Smooth muscle cell (in vitro differentiated cells): ENCODE results near the gene PTCD3. TPM values are rescaled to one million over a fixed set of nuclear protein-coding genes. Genes with fewer than 3 reads are reported as not detected.

Experiments used
- DNase-seq: peaks from one replicate; lab custom pipeline; 2025; ENCODE audit not compliant: unreplicated experiment; lab: John Stamatoyannopoulos, UW
- H2AFZ ChIP-seq: fragments of 200-600 bp; sonication (generic); 2 replicates; pipeline ENCODE4 v1.6.0; 2016; ENCODE audit warnings: antibody characterized with exemption, low read depth, mild to moderate bottlenecking
- H3F3A ChIP-seq: fragments of 200-600 bp; sonication (generic); 2 replicates; pipeline ENCODE4 v1.6.0; 2017; ENCODE audit warnings: antibody characterized with exemption, low read depth
- H3K27ac ChIP-seq: fragments of 200-600 bp; sonication (generic); 2 replicates; pipeline ENCODE4 v1.5.1; 2016; ENCODE audit warnings: low read depth, mild to moderate bottlenecking
- H3K27me3 ChIP-seq: fragments of 200-600 bp; sonication (generic); 2 replicates; pipeline ENCODE4 v1.6.1; 2016; ENCODE audit warnings: low read depth, mild to moderate bottlenecking
- H3K36me3 ChIP-seq: fragments of 200-600 bp; sonication (generic); 2 replicates; pipeline ENCODE4 v1.5.1; 2016; ENCODE audit warnings: low read depth
- H3K4me1 ChIP-seq: fragments of 200-600 bp; sonication (generic); 2 replicates; pipeline ENCODE4 v1.5.1; 2016; ENCODE audit warnings: low read depth
- H3K4me2 ChIP-seq: fragments of 200-600 bp; sonication (generic); 2 replicates; pipeline ENCODE4 v1.6.0; 2016; ENCODE audit warnings: mild to moderate bottlenecking
- H3K4me3 ChIP-seq: fragments of 200-600 bp; sonication (generic); 2 replicates; pipeline ENCODE4 v1.5.1; 2016; ENCODE audit warnings: mild to moderate bottlenecking
- H3K79me2 ChIP-seq: fragments of 200-600 bp; sonication (generic); 2 replicates; pipeline ENCODE4 v1.6.0; 2016; ENCODE audit warnings: low read depth, mild to moderate bottlenecking
- H3K9ac ChIP-seq: fragments of 200-600 bp; sonication (generic); 2 replicates; pipeline ENCODE4 v1.6.0; 2016; ENCODE audit warnings: low read depth
- H3K9me3 ChIP-seq: fragments of 200-600 bp; sonication (generic); replicated peaks from 2 replicates; pipeline ENCODE4 v1.5.1; 2016; ENCODE audit warnings: low read depth
- H4K20me1 ChIP-seq: fragments of 200-600 bp; sonication (generic); 2 replicates; pipeline ENCODE4 v1.6.0; 2016; ENCODE audit warnings: low read depth
- WGBS: methylation state at CpG from one replicate; pipeline ENCODE4 v1.1.7; 2016; ENCODE audit warnings: low lambda C conversion rate; 5-methylcytosine and 5-hydroxymethylcytosine counted together
- polyA plus RNA-seq: library from polyadenylated mRNA; unstranded; fragments of >200 nt; fragmentation: Nextera tagmentation; extraction: Ambion mirVana; gene quantifications from 2 replicates; pipeline ENCODE4 v1.2.1, GENCODE V29; 2016
- total RNA-seq: library from RNA; depleted of rRNA; stranded (reverse); fragments of >200 nt; gene quantifications from 2 replicates; pipeline ENCODE4 v1.2.3, GENCODE V29; 2014
- TF ChIP-seq, protein P1 (sequence below): fragments of 200-600 bp; sonication (generic); IDR thresholded peaks from 2 replicates; pipeline ENCODE4 v1.5.1; 2017; ENCODE audit warnings: borderline replicate concordance, mild to moderate bottlenecking, antibody characterized with exemption; ENCODE audit not compliant: insufficient read depth, poor library complexity, severe bottlenecking

PTCD3 gene
- total and polyA plus RNA-seq, 2 experiments from 2014 or later: 42.2 to 78.7 TPM

DNA sequence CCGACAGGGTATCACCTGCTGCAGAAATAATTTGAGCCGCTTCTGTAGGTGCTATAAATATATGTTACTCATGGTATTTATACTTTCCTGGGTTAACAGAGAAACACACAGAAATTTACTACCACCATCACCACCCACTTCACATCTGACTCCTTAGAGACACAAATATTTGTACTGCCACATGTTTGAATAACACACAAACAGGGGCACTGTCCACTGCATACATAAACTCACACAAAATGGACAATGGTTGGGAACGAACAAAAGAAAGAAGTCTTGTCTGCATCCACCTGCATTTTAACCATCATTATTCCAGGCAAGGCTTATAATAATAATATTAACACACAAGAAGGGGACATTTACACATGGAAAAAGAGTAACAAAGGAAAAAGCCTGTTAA is 65.3 kb downstream of the PTCD3 start:
- WGBS: 97% methylated on average over 3 of the region's 3 CpGs
- Histone ChIP-seq H3K9me3 (no peaks in the 10 kb centered on the region), H3K4me3 (no peak overlapping the region), H2AFZ (no peak overlapping the region), H3K27ac (no peak overlapping the region), H3K79me2 (peaks cover 7% of the 10 kb centered on the region), H3K27me3 (no peaks in the 10 kb centered on the region), H3K4me2 (no peak overlapping the region), H3K9ac (no peak overlapping the region), H3F3A (no peaks in the 10 kb centered on the region), H3K4me1 (no peaks in the 10 kb centered on the region), H4K20me1 (peaks cover 9% of the 10 kb centered on the region), H3K36me3 (no peaks in the 10 kb centered on the region)
- TF ChIP-seq, protein P1, sequence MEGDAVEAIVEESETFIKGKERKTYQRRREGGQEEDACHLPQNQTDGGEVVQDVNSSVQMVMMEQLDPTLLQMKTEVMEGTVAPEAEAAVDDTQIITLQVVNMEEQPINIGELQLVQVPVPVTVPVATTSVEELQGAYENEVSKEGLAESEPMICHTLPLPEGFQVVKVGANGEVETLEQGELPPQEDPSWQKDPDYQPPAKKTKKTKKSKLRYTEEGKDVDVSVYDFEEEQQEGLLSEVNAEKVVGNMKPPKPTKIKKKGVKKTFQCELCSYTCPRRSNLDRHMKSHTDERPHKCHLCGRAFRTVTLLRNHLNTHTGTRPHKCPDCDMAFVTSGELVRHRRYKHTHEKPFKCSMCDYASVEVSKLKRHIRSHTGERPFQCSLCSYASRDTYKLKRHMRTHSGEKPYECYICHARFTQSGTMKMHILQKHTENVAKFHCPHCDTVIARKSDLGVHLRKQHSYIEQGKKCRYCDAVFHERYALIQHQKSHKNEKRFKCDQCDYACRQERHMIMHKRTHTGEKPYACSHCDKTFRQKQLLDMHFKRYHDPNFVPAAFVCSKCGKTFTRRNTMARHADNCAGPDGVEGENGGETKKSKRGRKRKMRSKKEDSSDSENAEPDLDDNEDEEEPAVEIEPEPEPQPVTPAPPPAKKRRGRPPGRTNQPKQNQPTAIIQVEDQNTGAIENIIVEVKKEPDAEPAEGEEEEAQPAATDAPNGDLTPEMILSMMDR: no peak
- no peak for DNase-seq

- Histone ChIP-seq H3K27ac (no peak overlapping the region), H3F3A (no peaks in the 10 kb centered on the region), H2AFZ (no peak overlapping the region), H3K27me3 (no peaks in the 10 kb centered on the region), H3K9ac (no peak overlapping the region), H3K4me2 (no peak overlapping the region), H3K9me3 (no peaks in the 10 kb centered on the region), H3K4me3 (no peak overlapping the region), H3K36me3 (peaks cover 3% of the 10 kb centered on the region), H4K20me1 (peaks cover 16% of the 10 kb centered on the region), H3K79me2 (peaks cover 7% of the 10 kb centered on the region), H3K4me1 (no peaks in the 10 kb centered on the region)
- WGBS: 82% methylated on average over 2 of the region's 2 CpGs
- TF ChIP-seq, protein P1: no peak
- DNase-seq: no peak
Measured at GRCh38 chr2:86172610-86173009, 66.6 kb downstream of the PTCD3 start.

GRCh38 chr2:86174445-86174844 is 68.4 kb downstream of the PTCD3 start:
- Histone ChIP-seq H3K79me2 (peaks cover 7% of the 10 kb centered on the region), H3K36me3 (peaks cover 3% of the 10 kb centered on the region), H4K20me1 (peaks cover 16% of the 10 kb centered on the region), H2AFZ (no peak overlapping the region), H3K4me1 (no peaks in the 10 kb centered on the region), H3K4me3 (no peak overlapping the region), H3K9ac (no peak overlapping the region), H3K9me3 (no peaks in the 10 kb centered on the region), H3K27ac (no peak overlapping the region), H3K27me3 (no peaks in the 10 kb centered on the region), H3F3A (no peaks in the 10 kb centered on the region), H3K4me2 (no peak overlapping the region)
- TF ChIP-seq, protein P1: no peak
- no peak for DNase-seq
- WGBS: 93% methylated on average over 2 of the region's 2 CpGs

- no peak overlapping the region for H3K27ac ChIP-seq
Measured at GRCh38 chr2:86175828-86176227, 69.8 kb downstream of the PTCD3 start.

More at GRCh38 chr2:86175828-86176227, 69.8 kb downstream of the PTCD3 start:
- no peak overlapping the region for H3K9ac ChIP-seq
- H4K20me1 ChIP-seq: peaks cover 26% of the 10 kb centered on the region
- H3K27me3 ChIP-seq: no peaks in the 10 kb centered on the region
- no peaks in the 10 kb centered on the region for H3F3A ChIP-seq
- peaks cover 3% of the 10 kb centered on the region for H3K36me3 ChIP-seq
- 90% methylated on average over 1 of the region's 1 CpG for WGBS
- H3K9me3 ChIP-seq: no peaks in the 10 kb centered on the region
- no peak overlapping the region for H3K4me3 ChIP-seq
- DNase-seq: no peak
- peaks cover 7% of the 10 kb centered on the region for H3K79me2 ChIP-seq
- H3K4me2 ChIP-seq: no peak overlapping the region
- TF ChIP-seq, protein P1: no peak
- H3K4me1 ChIP-seq: no peaks in the 10 kb centered on the region
- no peak overlapping the region for H2AFZ ChIP-seq
